A549 treated with ZK216348 at 1 μM for 4 hours (cell line): ENCODE results near the gene OVOL2. TPM values are rescaled to one million over a fixed set of nuclear protein-coding genes. Genes with fewer than 3 reads are reported as not detected.

Experiments used
- total RNA-seq: library from RNA; stranded (reverse); fragments of 200-300 nt; extraction: Qiagen RNA extraction; gene quantifications from 5 replicates; pipeline ENCODE4 v1.2.3, GENCODE V29; 2022; ENCODE audit warnings: low read depth

OVOL2 gene
- total RNA-seq = 0.18 to 0.29 TPM (median 0.23 TPM) in 4 of 5 replicates, not detected in the other

DNA sequence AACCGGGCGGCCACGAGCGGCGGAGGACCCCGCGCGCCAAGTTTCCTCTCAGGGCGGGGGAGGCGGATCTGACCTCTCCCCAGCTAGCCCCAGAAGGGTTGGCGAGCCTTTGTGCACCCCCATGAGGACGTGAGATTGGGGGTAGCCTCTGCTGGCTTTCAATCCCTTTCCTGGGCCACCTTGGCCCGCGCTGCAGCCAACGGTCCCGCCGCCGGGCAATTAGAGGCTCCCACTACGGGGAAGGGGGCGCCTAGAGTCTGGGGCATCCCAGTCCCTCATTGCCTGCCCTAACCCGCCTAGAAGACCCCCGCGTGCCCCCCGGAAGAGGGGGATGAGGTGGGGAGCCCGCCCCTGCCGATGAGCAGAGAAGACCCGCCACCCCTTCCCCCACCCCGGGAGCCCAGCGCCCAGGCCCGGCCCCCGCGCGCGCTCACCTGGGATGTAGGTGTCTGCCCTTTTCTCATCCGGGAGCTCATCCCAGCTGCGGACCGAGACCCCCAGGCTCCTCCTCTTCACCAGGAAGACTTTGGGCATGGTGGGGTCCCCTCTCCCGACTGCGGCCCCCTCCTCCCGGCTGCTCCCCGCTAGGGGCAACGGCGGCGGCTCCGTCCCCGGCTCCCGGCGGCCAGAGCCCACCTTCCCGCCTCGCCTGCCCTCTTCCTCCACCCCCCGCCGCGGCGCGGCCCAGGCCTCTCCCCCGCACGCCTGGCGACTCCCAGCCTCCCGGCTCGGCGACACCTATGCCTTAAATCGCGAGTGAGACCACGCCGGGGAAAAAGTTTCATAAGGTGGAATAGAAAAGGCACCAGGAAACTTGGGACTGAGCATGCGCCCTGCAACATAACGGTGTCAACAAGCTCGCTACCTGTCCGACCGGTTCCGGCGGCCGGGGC lies at the start of gene OVOL2:
TSS of gene OVOL2 (minus strand) at position 816 of the 893 bp plus-strand sequence. CDS start at position 534, 282 bp downstream.

Other genes with a start within 250 kb of the OVOL2 start
- 199 to 265 TPM (median 229 TPM) in 5 replicates for gene SNX5, start 89.1 kb downstream of the OVOL2 start, total RNA-seq
- gene MGME1, start 88.9 kb downstream of the OVOL2 start, total RNA-seq = 38.7 to 46.6 TPM (median 42.2 TPM) in 5 replicates
- gene KAT14, start 79.9 kb upstream of the OVOL2 start, total RNA-seq = 8.2 to 10.6 TPM (median 8.5 TPM) in 5 replicates
- gene PET117, start 79.9 kb upstream of the OVOL2 start, total RNA-seq = 17.9 to 27.9 TPM (median 23.6 TPM) in 5 replicates
- gene ZNF133, start 230.6 kb upstream of the OVOL2 start, total RNA-seq = 9.7 to 12.0 TPM (median 10.9 TPM) in 5 replicates